GM18907 (cell line): ENCODE results near the gene LMTK3.
A peak's percentile ranks its signal among the peaks of the same experiment; 100 is the strongest.

ENCODE experiments used
- ATAC-seq: cut with Tn5 transposase; IDR thresholded peaks from one replicate; pipeline ENCODE4 v1.9.1; 2021; ENCODE audit warnings: mild to moderate bottlenecking, moderate library complexity; ENCODE audit not compliant: unreplicated experiment

Gene LMTK3

GRCh38 chr19:48508729-48509411, 2.8 kb downstream of the LMTK3 start:
- no peak for ATAC-seq

GRCh38 chr19:48507911-48508439, 3.7 kb downstream of the LMTK3 start:
- ATAC-seq, result no peak

GRCh38 chr19:48506138-48506733, 5.4 kb downstream of the LMTK3 start:
- no peak for ATAC-seq

GRCh38 chr19:48502350-48503018, 9.2 kb downstream of the LMTK3 start:
- no peak for ATAC-seq

- ATAC-seq, result no peak
Measured at GRCh38 chr19:48501494-48502349, 9.9 kb downstream of the LMTK3 start.

- ATAC-seq, result no peak
Measured at GRCh38 chr19:48500830-48501493, 10.7 kb downstream of the LMTK3 start.

- ATAC-seq, result no peak
Measured at GRCh38 chr19:48499316-48500090, 12.1 kb downstream of the LMTK3 start.

- ATAC-seq, result no peak
Measured at GRCh38 chr19:48498595-48499311, 12.9 kb downstream of the LMTK3 start.

- ATAC-seq, result no peak
Measured at GRCh38 chr19:48497728-48498594, 13.7 kb downstream of the LMTK3 start.

GRCh38 chr19:48496959-48497727, 14.5 kb downstream of the LMTK3 start:
- ATAC-seq, result no peak

- ATAC-seq, result no peak
Measured at GRCh38 chr19:48495396-48495795, 16.2 kb downstream of the LMTK3 start.

GRCh38 chr19:48493718-48494401, 17.8 kb downstream of the LMTK3 start:
- ATAC-seq, result no peak

- ATAC-seq, result peak; percentile 56
Measured at GRCh38 chr19:48492925-48493717, 18.5 kb downstream of the LMTK3 start.

- no peak for ATAC-seq
Measured at GRCh38 chr19:48491793-48492123, 19.9 kb downstream of the LMTK3 start.

- no peak for ATAC-seq
Measured at GRCh38 chr19:48490981-48491792, 20.4 kb downstream of the LMTK3 start.
